ENCODE results near the gene SRGN. TPM values are rescaled to one million over a fixed set of nuclear protein-coding genes. Genes with fewer than 3 reads are reported as not detected.
"Not testable (repeated sequence)": the region's sequence is repeated elsewhere in the genome, so short reads cannot be mapped to it uniquely, and the experiment has no call there.

SRGN gene
- total RNA-seq (2012; rRNA removed), result 183 and 286 TPM in 2 replicates

- Histone ChIP-seq H3K36me3 (ENCODE audit: insufficient read depth, low read length) (peaks cover 4% of the 10 kb centered on the region), H3K4me1 (ENCODE audit: control insufficient read depth, insufficient read depth, low read length) (peaks cover 40% of the 10 kb centered on the region), H3K27me3 (ENCODE audit: control insufficient read depth, insufficient read depth, low read length) (no peaks in the 10 kb centered on the region), H3K9ac (ENCODE audit: low read depth, low read length) (peak within 1 kb of the TSS; percentile 91), H3K9me3 (replicated peaks; ENCODE audit: low read length) (no peaks in the 10 kb centered on the region), H3K4me2 (ENCODE audit: low read length) (peak within 1 kb of the TSS; percentile 72), H3K4me3 (ENCODE audit: low read length) (peak within 1 kb of the TSS; percentile 72)
Measured at GRCh38 chr10:69087590-69088470, at the start of gene SRGN. TSS of gene SRGN (plus strand) at chr10:69088103. CDS start at chr10:69088158, 55 bp downstream.

GRCh38 chr10:69040904-69041303 is 47.0 kb upstream of the SRGN start:
- H3K4me1 ChIP-seq (ENCODE audit: control insufficient read depth, insufficient read depth, low read length); H3K9ac ChIP-seq (ENCODE audit: low read depth, low read length); H3K4me3 ChIP-seq (ENCODE audit: low read length); H3K9me3 ChIP-seq (replicated peaks; ENCODE audit: low read length); H3K36me3 ChIP-seq (ENCODE audit: insufficient read depth, low read length); H3K4me2 ChIP-seq (ENCODE audit: low read length); H3K27me3 ChIP-seq (ENCODE audit: control insufficient read depth, insufficient read depth, low read length): not testable (repeated sequence)

GRCh38 chr10:69042417-69042816 is 45.5 kb upstream of the SRGN start:
- no peaks in the 10 kb centered on the region for H3K27me3 ChIP-seq (ENCODE audit: control insufficient read depth, insufficient read depth, low read length)
- H3K4me2 ChIP-seq (ENCODE audit: low read length), result no peak overlapping the region
- H3K36me3 ChIP-seq (ENCODE audit: insufficient read depth, low read length), result no peaks in the 10 kb centered on the region
- no peaks in the 10 kb centered on the region for H3K9me3 ChIP-seq (replicated peaks; ENCODE audit: low read length)
- H3K4me3 ChIP-seq (ENCODE audit: low read length), result no peak overlapping the region
- no peak overlapping the region for H3K9ac ChIP-seq (ENCODE audit: low read depth, low read length)
- H3K4me1 ChIP-seq (ENCODE audit: control insufficient read depth, insufficient read depth, low read length), result peaks cover 4% of the 10 kb centered on the region

- H3K27me3 ChIP-seq (ENCODE audit: control insufficient read depth, insufficient read depth, low read length), result no peaks in the 10 kb centered on the region
- no peak overlapping the region for H3K4me3 ChIP-seq (ENCODE audit: low read length)
- H3K9me3 ChIP-seq (replicated peaks; ENCODE audit: low read length), result no peaks in the 10 kb centered on the region
- no peak overlapping the region for H3K9ac ChIP-seq (ENCODE audit: low read depth, low read length)
- H3K36me3 ChIP-seq (ENCODE audit: insufficient read depth, low read length), result no peaks in the 10 kb centered on the region
- H3K4me1 ChIP-seq (ENCODE audit: control insufficient read depth, insufficient read depth, low read length), result peaks cover 8% of the 10 kb centered on the region
- no peak overlapping the region for H3K4me2 ChIP-seq (ENCODE audit: low read length)
Measured at GRCh38 chr10:69042838-69043237, 45.1 kb upstream of the SRGN start.

- Histone ChIP-seq H3K4me1 (ENCODE audit: control insufficient read depth, insufficient read depth, low read length) (peaks cover 12% of the 10 kb centered on the region), H3K9me3 (replicated peaks; ENCODE audit: low read length) (no peaks in the 10 kb centered on the region), H3K4me3 (ENCODE audit: low read length) (no peak overlapping the region), H3K4me2 (ENCODE audit: low read length) (no peak overlapping the region), H3K9ac (ENCODE audit: low read depth, low read length) (no peak overlapping the region), H3K36me3 (ENCODE audit: insufficient read depth, low read length) (no peaks in the 10 kb centered on the region), H3K27me3 (ENCODE audit: control insufficient read depth, insufficient read depth, low read length) (no peaks in the 10 kb centered on the region)
Measured at GRCh38 chr10:69043931-69044531, 43.9 kb upstream of the SRGN start.

GRCh38 chr10:69044546-69044945 is 43.4 kb upstream of the SRGN start:
- Histone ChIP-seq H3K9ac (ENCODE audit: low read depth, low read length) (no peak overlapping the region), H3K4me2 (ENCODE audit: low read length) (no peak overlapping the region), H3K27me3 (ENCODE audit: control insufficient read depth, insufficient read depth, low read length) (no peaks in the 10 kb centered on the region), H3K36me3 (ENCODE audit: insufficient read depth, low read length) (no peaks in the 10 kb centered on the region), H3K4me1 (ENCODE audit: control insufficient read depth, insufficient read depth, low read length) (peaks cover 12% of the 10 kb centered on the region), H3K4me3 (ENCODE audit: low read length) (no peak overlapping the region), H3K9me3 (replicated peaks; ENCODE audit: low read length) (no peaks in the 10 kb centered on the region)

- H3K4me3 ChIP-seq (ENCODE audit: low read length), result no peak overlapping the region
- no peaks in the 10 kb centered on the region for H3K9me3 ChIP-seq (replicated peaks; ENCODE audit: low read length)
- H3K27me3 ChIP-seq (ENCODE audit: control insufficient read depth, insufficient read depth, low read length), result no peaks in the 10 kb centered on the region
- H3K36me3 ChIP-seq (ENCODE audit: insufficient read depth, low read length), result no peaks in the 10 kb centered on the region
- no peak overlapping the region for H3K4me2 ChIP-seq (ENCODE audit: low read length)
- peaks cover 12% of the 10 kb centered on the region for H3K4me1 ChIP-seq (ENCODE audit: control insufficient read depth, insufficient read depth, low read length)
- H3K9ac ChIP-seq (ENCODE audit: low read depth, low read length), result no peak overlapping the region
Measured at GRCh38 chr10:69045441-69046300, 42.2 kb upstream of the SRGN start.

- H3K9ac ChIP-seq (ENCODE audit: low read depth, low read length), result no peak overlapping the region
Measured at GRCh38 chr10:69047111-69047832, 40.6 kb upstream of the SRGN start.

GRCh38 chr10:69048103-69048502 is 39.8 kb upstream of the SRGN start:
- Histone ChIP-seq H3K27me3 (ENCODE audit: control insufficient read depth, insufficient read depth, low read length) (no peaks in the 10 kb centered on the region), H3K4me2 (ENCODE audit: low read length) (no peak overlapping the region), H3K36me3 (ENCODE audit: insufficient read depth, low read length) (no peaks in the 10 kb centered on the region), H3K9me3 (replicated peaks; ENCODE audit: low read length) (no peaks in the 10 kb centered on the region), H3K4me1 (ENCODE audit: control insufficient read depth, insufficient read depth, low read length) (peaks cover 12% of the 10 kb centered on the region), H3K9ac (ENCODE audit: low read depth, low read length) (no peak overlapping the region), H3K4me3 (ENCODE audit: low read length) (no peak overlapping the region)

More at GRCh38 chr10:69047111-69047832, 40.6 kb upstream of the SRGN start:
- Histone ChIP-seq H3K36me3 (ENCODE audit: insufficient read depth, low read length) (no peaks in the 10 kb centered on the region), H3K4me1 (ENCODE audit: control insufficient read depth, insufficient read depth, low read length) (peaks cover 12% of the 10 kb centered on the region), H3K27me3 (ENCODE audit: control insufficient read depth, insufficient read depth, low read length) (no peaks in the 10 kb centered on the region), H3K9me3 (replicated peaks; ENCODE audit: low read length) (no peaks in the 10 kb centered on the region), H3K4me3 (ENCODE audit: low read length) (no peak overlapping the region), H3K4me2 (ENCODE audit: low read length) (no peak overlapping the region)

GRCh38 chr10:69049566-69049961 is 38.3 kb upstream of the SRGN start:
- H3K4me1 ChIP-seq (ENCODE audit: control insufficient read depth, insufficient read depth, low read length), result peaks cover 12% of the 10 kb centered on the region

GRCh38 chr10:69051303-69051702 is 36.6 kb upstream of the SRGN start:
- no peak overlapping the region for H3K4me2 ChIP-seq (ENCODE audit: low read length)
- H3K9me3 ChIP-seq (replicated peaks; ENCODE audit: low read length), result no peaks in the 10 kb centered on the region
- H3K36me3 ChIP-seq (ENCODE audit: insufficient read depth, low read length), result no peaks in the 10 kb centered on the region
- H3K9ac ChIP-seq (ENCODE audit: low read depth, low read length), result no peak overlapping the region
- no peak overlapping the region for H3K4me3 ChIP-seq (ENCODE audit: low read length)
- H3K4me1 ChIP-seq (ENCODE audit: control insufficient read depth, insufficient read depth, low read length), result peaks cover 18% of the 10 kb centered on the region
- no peaks in the 10 kb centered on the region for H3K27me3 ChIP-seq (ENCODE audit: control insufficient read depth, insufficient read depth, low read length)

More at GRCh38 chr10:69049566-69049961, 38.3 kb upstream of the SRGN start:
- Histone ChIP-seq H3K9ac (ENCODE audit: low read depth, low read length) (no peak overlapping the region), H3K4me2 (ENCODE audit: low read length) (no peak overlapping the region), H3K4me3 (ENCODE audit: low read length) (no peak overlapping the region), H3K36me3 (ENCODE audit: insufficient read depth, low read length) (no peaks in the 10 kb centered on the region), H3K27me3 (ENCODE audit: control insufficient read depth, insufficient read depth, low read length) (no peaks in the 10 kb centered on the region), H3K9me3 (replicated peaks; ENCODE audit: low read length) (no peaks in the 10 kb centered on the region)
